ENCODE results near the gene USP6NL. TPM values are rescaled to one million over a fixed set of nuclear protein-coding genes. Genes with fewer than 3 reads are reported as not detected.
A peak's percentile ranks its signal among the peaks of the same experiment; 100 is the strongest.
"Not testable (repeated sequence)": the region's sequence is repeated elsewhere in the genome, so short reads cannot be mapped to it uniquely, and the experiment has no call there.

The USP6NL gene
- polyA plus RNA-seq (ENCODE audit: insufficient read length): 30.0 TPM
- long read RNA-seq, donor 1, full-length matches to known transcripts: 13 of 13 reads
- long read RNA-seq, donor 1, partial matches to known transcripts: 0 of 13 reads
- long read RNA-seq, donor 1, other reads (novel, unspliced or antisense): 0 of 13 reads
- long read RNA-seq, donor 2, full-length matches to known transcripts: 4 of 4 reads
- long read RNA-seq, donor 2, partial matches to known transcripts: 0 of 4 reads
- long read RNA-seq, donor 2, other reads (novel, unspliced or antisense): 0 of 4 reads
- long read RNA-seq, donor 3, full-length matches to known transcripts: 5 of 5 reads
- long read RNA-seq, donor 3, partial matches to known transcripts: 0 of 5 reads
- long read RNA-seq, donor 3, other reads (novel, unspliced or antisense): 0 of 5 reads
- long read RNA-seq, donor 4, full-length matches to known transcripts: 1 of 1 reads
- long read RNA-seq, donor 4, partial matches to known transcripts: 0 of 1 reads
- long read RNA-seq, donor 4, other reads (novel, unspliced or antisense): 0 of 1 reads
- long read RNA-seq, donor 5, full-length matches to known transcripts: 9 of 9 reads
- long read RNA-seq, donor 5, partial matches to known transcripts: 0 of 9 reads
- long read RNA-seq, donor 5, other reads (novel, unspliced or antisense): 0 of 9 reads
- long read RNA-seq, donor 6, full-length matches to known transcripts: 9 of 16 reads
- long read RNA-seq, donor 6, partial matches to known transcripts: 7 of 16 reads
- long read RNA-seq, donor 6, other reads (novel, unspliced or antisense): 0 of 16 reads
- long read RNA-seq, donor 7, full-length matches to known transcripts: 8 of 8 reads
- long read RNA-seq, donor 7, partial matches to known transcripts: 0 of 8 reads
- long read RNA-seq, donor 7, other reads (novel, unspliced or antisense): 0 of 8 reads
- long read RNA-seq, donor 8, full-length matches to known transcripts: 5 of 5 reads
- long read RNA-seq, donor 8, partial matches to known transcripts: 0 of 5 reads
- long read RNA-seq, donor 8, other reads (novel, unspliced or antisense): 0 of 5 reads

DNA sequence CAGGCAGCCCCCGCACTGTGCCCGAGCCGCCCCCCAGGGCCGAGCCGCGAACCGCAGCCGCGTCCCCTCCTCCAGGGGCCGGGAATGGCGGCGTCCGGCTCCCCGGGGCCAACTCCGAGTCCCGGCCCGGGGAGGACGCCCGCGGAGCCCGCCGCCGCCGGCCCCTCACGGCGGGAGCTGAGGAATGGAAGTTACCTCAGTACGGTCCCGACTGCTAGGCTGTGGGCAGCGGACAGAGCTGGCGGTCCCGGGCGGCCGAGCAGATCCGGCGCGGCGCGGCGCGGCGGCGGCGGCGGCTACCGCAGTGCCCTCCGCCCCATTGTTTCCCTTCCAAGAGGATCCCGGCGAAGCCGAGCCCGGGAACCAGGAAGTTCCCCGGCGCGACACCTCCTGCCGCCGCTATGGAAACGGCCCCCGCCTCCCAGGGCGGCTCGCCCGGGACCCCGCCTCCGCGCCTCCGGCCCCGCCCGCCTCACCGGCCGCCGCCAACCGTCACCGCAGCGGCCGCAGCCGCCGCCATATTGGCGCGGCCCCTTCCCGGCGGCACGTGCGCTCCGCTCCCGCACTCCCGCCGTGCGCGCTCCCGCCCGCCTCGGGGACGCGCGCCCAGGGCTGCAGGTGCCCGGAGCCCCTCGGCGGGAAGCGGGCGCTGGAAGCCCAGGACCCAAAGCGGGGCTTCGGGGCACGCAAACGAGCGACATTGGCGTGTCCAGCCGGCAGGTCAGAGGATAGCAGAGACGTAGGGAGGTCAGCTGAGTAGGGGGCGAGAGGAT, at the start of gene USP6NL:
Gene USP6NL (minus strand): TSS at position 403 of the 773 bp plus-strand sequence. CDS start 14,016 bp downstream, outside the sequence.
- DNase-seq: peak; percentile 86

DNA sequence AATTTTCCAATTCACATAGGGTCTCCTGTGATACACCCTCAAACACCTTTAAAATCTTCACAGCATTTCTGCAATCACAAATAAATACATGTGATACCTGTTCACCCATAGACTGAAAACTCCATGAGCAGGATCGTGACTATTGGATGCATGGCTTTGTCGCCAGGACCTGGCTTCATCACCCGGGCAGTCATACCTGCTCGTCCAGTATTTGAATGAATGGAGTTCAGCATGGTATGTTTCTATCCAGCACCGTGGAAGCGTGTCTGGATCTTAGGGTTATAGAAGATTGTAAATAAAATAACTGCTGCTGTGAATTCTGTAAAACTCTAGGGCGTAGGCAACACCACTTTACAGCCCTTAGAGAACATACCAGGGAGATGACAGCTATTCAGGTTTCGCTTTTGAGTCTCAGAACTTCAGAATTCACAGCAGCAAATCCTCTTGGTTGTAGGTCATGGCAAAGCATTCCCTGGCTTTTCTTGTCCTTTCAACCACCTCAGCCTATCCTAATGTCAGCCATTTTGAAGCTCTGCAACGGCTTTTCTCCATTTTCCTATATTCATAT, 47.4 kb upstream of the USP6NL start:
- DNase-seq: no peak

DNA sequence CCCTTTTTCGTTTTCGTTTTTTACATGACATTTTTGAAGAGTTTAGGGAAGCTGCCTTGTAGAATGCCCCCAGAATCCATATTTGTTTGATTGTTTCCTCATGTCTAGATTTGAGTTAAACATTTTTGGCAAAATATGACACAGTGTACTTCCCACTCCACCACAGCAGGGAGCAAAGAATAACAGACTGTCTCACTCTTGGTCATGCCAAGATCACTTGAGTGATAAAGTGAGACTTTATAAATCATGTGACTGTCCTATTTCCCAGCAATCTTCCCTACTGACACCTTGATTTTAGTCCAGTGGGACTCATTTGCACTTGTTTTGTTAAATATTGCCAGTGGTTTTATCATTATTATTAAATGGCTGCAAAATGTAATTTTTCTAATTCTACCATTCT, 44.4 kb upstream of the USP6NL start:
- DNase-seq: no peak

DNA sequence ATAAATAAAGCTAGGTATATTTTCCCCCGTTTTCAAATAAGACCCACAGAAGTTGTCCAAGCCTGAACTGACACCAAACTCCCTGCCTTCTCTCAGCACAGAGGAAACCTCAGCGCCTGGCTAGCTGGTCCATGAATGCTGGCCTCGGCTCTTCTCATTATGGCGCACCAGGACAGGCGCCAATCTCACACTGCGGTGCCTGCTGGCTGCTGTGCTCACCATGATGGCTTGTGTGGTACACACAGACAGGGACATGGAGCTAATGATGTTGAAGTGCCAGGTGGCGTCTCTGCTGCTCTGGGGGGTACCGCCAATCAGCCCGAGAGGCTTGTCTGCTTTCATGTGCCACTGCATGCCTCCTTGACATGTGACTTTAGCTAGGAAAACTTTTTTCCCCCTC, 43.2 kb upstream of the USP6NL start:
- no peak for DNase-seq

DNA sequence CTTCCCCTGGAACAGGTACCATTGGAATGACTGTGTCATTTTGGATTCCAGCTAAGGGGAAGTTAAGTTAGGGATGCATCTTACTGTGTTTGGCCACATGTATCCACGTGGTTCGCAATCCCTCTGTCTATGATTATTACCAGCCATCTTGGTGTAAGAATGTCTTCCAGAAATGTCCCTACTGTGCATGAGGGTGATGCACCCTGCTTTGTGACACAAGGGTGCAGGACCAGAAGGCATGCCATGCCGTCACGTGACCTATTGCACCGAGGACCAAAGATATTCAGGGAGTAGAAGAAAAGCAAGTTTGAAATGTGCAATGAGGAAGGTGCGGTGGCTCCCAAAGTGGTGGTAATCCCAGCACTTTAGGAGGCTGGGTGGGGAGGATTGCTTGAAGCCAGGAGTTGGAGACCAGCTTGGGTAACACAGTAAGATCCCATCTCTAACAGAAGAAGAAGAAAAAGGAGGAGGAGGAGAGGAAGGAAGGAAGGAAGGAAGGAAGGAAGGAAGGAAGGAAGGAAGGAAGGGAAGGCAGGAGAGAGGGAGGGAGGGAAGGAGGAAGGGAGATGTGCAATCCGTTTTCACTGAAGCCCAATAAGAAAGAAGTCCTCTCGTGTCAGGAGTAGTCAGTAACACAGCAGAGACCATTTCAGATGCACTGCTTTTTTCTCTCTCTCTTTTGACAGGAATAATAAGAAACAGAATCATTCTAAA, 42.5 kb upstream of the USP6NL start:
- DNase-seq: no peak

DNA sequence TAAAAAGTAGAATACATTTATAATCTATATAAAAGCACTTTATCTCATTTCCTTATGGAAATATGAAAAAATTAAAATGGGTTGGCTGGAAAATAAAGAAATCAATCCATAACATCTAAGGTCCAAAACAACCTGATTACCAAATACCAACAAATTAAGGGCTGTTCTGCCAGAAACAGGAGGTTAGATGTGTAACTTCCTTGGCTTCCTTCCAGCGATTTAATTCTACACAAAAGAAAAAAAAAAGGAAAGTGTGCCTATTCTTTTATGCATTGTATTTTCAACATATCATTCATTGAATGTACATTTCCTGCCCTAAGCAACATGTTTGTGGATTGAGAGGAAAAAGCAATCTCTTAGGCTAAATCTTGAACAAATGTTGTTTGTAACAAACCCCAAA, 36.2 kb upstream of the USP6NL start:
- no peak for DNase-seq

DNA sequence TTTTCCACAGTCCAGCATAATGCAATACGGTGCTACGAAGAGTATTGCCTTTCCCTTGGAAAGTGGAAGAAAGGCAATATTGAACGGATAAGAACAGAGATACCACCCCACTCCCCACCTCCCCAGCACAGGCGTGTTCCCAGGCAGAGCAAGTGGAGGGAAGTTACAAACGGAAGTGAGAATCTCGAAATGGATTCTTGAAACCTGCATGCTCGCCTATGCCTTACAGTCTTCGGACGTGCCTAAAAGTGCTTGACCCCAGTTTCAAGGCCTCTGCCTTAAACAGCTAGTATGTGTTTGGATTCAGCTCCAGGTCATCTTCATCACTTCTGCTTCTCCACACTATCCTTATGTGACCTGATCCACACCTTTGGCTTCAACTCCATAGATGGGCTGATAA, 35.0 kb upstream of the USP6NL start:
- no peak for DNase-seq

DNA sequence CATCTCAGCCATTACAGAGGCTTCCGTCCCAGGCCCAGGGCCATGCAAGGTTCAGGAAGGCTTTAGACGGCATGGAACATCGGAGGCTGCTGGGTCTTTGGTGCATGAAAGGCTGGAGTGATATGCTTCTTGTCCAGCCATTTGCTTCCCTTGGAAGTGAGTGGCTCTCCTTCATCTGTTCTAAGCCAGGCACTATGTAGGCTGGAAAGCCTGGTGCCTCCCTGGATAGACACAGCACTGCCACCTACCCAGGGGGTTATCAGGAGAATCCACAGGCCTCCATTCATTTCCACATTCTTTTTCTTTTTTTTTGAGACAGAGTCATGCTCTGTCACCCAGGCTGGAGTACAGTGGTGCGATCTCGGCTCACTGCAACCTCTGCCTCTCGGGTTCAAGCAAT, 31.6 kb upstream of the USP6NL start:
- no peak for DNase-seq

DNA sequence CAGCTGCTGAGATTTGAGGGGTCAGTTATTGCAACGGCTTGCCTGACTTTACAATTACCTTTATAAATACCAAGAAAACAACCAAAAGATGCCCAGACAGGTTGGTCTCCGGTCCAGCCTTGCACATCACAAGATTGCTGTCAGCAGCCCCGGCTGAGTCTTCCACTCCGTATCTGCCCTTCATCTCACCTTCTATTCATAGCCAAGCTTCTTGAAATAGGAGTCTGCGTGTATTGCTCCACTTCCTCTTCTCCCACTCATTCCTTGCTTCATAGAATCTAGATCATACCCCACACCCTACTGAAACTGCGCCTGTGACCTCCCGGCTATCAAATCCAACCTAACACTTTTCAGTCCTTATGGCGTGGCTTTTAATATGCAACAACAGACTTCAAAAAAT, 31.1 kb upstream of the USP6NL start:
- DNase-seq: no peak

DNA sequence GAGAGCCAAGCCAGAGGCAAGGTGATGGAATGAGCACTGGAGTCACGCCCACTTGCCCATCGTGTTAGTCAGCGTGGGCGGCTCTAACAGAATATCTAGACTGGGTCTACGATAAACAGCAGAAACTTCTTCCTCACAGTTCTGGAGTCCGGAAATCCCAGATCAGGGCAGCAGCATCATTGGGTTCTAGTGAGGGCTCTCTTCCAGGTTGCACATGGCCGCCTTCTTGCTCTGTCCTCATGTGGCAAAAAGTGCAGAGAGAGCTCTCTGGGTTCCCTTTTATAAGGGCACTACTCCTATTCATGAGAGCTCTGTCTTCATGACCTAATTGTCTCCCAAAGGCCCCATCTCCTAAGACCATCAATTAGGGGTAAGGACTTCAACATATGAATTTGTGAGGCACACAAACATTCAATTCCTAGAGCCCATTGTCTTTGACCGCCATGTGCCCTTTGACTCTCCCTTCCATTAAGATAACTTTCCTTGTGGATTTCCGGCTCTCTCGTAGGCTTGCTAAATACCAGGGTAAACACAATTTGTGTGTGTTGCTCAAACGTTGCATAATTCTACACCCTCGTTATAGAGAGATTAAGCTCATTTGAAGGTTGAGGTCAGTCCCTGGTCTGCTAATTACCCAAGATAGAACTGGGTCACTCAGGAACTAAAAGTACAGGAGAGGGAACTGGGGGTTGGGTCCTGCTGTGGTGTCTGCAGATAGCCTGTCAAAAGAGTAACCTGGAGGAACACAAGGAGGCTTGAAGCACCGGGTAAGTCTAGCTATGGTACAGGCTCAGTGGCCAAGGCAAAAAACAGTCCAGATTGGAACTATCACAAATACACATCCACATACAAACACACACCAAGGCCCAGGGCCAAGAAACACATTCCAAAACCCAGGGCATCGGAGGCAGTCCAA, 28.7 kb upstream of the USP6NL start:
- no peak for DNase-seq

DNA sequence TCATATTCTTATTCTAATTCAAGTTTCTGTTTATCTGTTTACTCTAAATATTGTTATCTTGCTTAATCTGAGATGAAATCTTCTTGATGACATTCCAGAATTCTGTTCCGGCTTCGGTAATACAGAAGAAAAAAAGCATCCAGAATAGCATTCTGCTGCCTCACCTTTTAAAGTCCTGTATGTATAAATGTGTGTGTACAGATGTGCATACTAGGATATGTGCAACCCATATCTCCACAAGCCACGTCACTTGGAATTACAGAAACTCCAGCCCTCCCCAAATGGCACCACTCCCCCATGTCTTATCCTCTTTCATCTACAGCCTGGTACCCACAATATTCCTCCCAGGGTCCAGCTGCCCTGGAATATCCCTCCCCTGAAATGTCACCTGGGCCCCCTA, 27.9 kb upstream of the USP6NL start:
- no peak for DNase-seq

DNA sequence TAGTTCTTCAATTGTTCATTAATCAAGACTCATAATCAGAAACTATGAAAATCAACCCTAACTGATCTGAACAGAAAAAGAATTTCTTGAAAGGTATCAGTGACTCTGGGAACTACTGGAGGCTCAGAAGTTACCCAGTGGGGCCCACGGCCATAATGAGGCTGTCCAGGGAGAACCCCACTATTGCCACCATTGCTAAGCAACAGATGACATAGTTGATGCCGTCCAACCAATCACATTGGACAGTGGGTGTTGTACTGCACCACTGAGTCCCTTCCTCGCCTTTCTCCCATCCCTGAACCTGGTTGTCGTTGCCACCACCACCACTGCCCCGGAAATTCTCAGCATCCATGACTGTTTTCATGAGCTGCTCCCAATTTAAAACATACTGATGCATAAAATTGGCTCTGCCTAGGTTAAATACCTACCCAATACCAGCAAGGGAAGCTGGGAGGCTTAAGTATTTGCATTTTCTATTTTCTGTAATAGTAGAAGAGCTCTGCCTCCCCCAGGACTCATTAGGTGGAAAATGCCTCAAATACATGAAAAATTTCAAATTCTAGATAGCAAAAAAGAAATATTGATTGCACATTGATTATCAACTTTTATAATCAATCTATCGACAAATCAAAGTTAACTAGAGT, 26.7 kb upstream of the USP6NL start:
- no peak for DNase-seq

DNA sequence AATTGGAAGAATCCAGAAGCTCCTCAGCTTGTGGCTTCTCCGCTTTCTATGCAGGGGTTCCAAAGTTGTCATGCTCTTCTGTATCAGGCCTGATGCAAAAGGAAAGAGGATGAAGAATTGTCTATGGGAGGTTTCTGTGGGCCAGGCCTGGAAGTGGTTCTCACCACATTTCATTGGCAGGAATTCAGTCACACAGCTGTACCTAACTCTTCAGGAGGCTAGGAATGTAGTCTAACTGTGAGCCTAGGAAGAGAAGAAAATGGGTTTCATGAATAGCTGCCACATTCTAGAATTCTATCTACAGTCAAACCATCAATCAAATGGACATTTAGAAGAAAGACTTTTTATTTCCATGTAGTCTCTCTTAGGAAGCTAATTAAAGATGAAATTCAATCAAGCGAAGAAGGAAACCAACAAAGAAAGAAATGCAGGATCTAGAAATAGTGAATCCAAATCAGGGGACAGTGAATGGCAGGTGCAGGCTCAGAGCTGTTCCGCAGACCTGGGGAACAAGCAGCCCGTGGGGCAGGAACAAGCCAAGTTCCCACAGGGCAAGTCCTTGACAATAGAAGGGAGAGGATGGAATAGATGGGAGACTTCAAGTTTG, 25.4 kb upstream of the USP6NL start:
- DNase-seq: peak; percentile 14

DNA sequence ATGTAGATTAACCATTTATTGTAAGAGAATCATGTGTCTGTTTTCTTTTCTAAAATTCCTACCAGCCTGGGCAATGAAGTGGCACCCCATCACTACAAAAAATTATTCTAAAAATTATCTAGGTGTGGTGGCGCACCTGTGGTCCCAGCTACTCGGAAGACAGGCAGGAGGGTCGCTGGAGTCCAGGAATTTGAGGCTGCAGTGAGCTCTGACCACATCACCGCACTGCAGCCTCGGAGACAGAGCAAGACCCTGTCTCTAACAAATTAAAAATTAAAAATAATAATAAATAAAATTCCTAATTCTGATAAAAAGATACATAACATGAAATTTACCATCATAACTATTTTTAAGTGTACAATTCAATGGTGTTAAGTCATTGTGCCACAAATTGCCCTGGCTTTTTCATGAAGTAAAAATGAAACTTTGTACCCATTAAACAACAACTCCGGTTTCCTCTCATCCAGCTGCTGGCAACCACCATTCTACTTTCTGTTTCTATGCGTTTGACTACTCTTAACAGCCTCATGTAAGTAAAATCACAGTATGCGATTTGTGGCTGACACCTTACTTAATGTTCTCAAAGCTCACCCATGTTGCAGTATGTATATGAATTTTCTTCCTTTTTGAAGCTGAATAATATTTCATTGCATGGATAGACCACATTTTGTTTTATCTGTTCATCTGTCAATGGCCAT, 20.6 kb upstream of the USP6NL start:
- no peak for DNase-seq

DNA sequence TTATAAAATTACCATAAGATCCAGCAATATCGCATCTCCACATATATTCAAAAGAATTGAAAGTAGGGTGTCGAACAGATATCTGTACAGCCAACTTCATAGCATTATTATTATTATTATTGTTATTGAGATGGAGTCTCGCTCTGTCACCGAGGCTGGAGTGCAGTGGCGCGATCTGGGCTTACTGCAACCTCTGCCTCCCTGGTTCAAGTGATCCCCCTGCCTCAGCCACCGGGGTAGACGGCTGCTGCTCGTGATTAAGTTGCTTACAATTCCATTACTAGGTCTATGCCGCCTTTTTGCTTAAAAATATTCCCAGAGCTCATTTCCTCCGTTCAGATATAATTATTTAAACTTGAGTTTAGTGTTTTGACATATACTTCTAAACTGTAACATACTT, 19.8 kb upstream of the USP6NL start:
- no peak for DNase-seq

DNA sequence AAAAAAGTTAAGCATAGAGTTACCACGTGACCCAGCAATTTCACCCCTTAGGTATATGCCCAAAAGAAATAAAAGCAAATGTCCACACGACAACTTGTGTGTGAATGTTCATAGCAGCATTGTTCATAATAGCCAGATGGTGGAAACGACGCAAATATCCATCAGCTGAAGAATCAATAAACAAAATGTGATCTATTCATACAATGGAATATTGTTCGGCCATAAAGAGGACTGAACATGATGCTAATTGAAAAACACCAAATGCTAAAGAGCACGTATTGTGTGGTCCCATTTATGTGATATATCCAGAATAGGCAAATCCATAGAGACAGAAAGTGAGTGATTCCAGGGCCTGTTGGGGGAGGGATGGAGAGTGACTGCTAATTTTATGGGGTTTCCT, 18.3 kb upstream of the USP6NL start:
- no peak for DNase-seq

DNA sequence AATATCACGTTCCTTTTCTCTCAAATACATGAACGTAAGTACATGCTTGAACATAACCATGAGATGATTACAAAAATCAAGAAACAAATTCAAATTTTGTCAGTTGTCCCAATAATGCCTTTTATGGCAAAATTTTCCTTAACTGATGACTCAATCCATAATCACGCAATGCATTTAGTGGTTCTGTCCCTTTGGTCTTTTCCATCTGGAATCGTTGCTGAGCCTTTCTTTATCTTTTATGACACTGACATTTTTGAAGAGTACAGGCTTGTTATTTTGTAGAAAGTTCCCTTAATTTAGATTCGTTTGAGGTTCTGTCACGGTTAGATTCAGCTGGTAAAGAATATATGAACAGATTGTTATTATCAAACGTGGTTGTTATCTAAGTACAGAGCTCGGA, 16.5 kb upstream of the USP6NL start:
- not testable (repeated sequence) for DNase-seq

DNA sequence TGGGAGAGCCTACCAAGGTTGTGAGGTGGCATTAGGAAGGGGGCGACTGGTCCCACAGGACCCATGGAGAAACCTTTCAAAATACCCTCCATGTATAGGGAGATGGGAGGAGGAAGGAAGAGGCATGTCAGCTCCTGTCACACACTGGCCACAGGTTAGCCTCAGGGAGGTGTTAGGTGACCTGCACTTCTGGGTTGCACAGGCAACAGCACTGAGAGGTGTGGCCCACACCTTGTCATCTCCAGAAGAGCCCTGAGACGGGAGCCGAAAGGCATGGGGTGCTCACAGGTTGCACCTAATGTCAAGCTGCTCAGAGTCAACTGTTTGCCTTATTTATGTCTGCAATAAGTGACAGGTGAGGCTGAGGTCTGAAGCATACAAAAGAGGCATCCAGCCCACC, 14.6 kb upstream of the USP6NL start:
- no peak for DNase-seq

Data from left kidney (tissue), 8 donors.